HG03064 (cell line): ENCODE results near the gene HCRTR2.
"Not testable (repeated sequence)": the region's sequence is repeated elsewhere in the genome, so short reads cannot be mapped to it uniquely, and the experiment has no call there.

ENCODE experiments used
- ATAC-seq: cut with Tn5 transposase; IDR thresholded peaks from one replicate; pipeline ENCODE4 v1.9.1; 2021; ENCODE audit warnings: low read depth; ENCODE audit not compliant: unreplicated experiment

HCRTR2 gene

GRCh38 chr6:55210952-55211351, 36.6 kb downstream of the HCRTR2 start:
- ATAC-seq, result no peak

- ATAC-seq, result no peak
Measured at GRCh38 chr6:55212156-55212555, 37.8 kb downstream of the HCRTR2 start.

GRCh38 chr6:55220961-55221360, 46.6 kb downstream of the HCRTR2 start:
- ATAC-seq, result no peak

- no peak for ATAC-seq
Measured at GRCh38 chr6:55227862-55228261, 53.5 kb downstream of the HCRTR2 start.

DNA sequence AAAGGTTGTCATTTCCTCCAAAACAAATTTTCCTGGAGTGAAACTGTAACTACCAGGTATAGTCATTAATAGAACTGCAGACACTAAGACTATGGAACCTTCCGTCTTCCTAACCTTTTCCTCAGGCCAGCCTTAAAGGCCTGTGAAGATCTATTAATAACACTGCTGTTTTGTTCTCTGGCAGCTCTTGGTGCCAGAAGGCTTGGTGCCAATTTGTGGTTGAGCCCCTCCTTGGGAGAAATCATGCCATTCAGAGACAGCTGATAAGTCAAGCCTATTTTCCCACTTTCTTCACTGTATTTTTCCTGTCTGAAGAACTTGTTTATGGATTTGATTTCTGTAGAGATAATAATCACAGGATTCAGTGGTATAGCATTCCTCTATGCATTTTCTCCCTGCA, 64.8 kb downstream of the HCRTR2 start:
- no peak for ATAC-seq

DNA sequence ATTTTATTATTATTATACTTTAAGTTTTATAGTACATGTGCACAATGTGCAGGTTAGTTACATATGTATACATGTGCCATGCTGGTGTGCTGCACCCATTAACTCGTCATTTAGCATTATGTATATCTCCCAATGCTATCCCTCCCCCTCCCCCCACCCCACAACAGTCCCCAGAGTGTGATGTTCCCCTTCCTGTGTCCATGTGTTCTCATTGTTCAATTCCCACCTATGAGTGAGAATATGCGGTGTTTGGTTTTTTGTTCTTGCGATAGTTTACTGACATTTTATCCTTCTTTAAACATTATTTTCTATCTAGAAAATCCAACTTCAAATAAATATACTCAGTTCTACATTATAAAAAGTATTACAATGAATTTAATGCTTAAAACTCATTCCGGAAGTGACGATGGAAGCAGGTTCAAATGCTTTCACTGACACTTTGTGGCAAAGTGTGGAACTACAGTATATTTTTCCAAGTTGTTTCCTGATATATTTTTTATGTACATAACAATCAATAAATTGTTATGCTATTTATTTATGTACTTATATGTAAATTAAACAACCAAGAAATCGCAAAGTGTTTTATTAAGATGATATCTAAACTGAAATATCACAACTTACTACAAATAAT, 66.8 kb downstream of the HCRTR2 start:
- not testable (repeated sequence) for ATAC-seq

DNA sequence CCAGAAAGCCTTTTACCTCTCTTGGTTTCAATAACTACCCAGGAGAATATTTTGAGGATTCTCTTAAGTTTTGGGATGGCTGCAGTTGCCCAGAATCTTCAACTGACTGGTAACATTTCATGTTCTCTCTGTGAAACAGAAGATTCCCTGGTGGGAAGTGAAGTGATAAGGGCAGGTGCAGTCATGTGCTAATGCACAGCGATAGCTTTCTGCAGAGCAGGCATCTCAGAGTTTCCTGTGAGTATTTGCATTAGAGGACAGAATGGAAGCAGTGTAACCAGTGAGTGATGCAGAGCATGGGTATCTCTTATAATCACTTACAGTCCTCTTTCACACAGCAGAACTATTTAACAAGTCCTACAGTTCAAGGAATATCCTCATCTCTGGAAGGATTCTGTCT, 76.1 kb downstream of the HCRTR2 start:
- ATAC-seq, result no peak

GRCh38 chr6:55255113-55255512, 80.8 kb downstream of the HCRTR2 start:
- ATAC-seq, result no peak

DNA sequence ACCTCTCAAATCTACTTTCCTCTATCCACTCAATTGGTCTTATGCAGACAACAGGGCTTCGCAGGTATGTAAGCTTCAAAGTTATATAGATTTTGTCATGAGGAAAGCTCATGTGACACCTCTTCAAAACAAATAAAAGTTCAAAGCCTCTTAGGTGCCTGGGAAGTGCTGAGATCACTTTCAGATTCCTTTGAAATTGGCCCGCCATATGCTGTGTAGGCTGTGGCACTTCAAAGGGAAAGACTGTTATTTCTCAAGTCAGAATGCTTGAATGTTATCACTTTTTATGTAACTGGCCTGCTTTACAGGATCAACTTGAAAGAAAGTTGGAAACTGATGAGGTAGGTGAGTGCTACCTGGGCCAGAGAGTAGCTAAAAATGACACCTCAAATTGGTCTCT, 85.9 kb downstream of the HCRTR2 start:
- ATAC-seq, result no peak

GRCh38 chr6:55265409-55266114, 91.2 kb downstream of the HCRTR2 start:
- no peak for ATAC-seq

DNA sequence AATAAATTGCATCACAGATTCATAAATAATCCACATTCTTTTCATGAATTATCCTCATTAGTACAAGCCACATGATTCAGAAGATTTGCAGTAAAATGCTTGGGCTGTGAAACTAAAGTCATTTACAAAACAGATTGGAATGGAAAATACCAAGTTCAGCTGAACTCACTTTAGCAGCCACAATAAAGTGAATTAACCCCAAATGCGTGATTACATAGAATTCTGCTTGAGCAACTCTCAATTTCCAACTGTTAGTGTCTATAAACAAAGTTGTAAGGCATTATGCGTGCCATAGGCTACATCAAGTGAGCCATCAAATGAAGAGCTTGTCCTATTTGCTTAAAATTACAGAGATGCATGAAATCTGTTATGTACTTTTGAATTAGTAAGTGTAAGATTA, 92.6 kb downstream of the HCRTR2 start:
- no peak for ATAC-seq

- ATAC-seq, result no peak
Measured at GRCh38 chr6:55276745-55277530, 102.6 kb downstream of the HCRTR2 start.

GRCh38 chr6:55277646-55278045, 103.3 kb downstream of the HCRTR2 start:
- no peak for ATAC-seq

DNA sequence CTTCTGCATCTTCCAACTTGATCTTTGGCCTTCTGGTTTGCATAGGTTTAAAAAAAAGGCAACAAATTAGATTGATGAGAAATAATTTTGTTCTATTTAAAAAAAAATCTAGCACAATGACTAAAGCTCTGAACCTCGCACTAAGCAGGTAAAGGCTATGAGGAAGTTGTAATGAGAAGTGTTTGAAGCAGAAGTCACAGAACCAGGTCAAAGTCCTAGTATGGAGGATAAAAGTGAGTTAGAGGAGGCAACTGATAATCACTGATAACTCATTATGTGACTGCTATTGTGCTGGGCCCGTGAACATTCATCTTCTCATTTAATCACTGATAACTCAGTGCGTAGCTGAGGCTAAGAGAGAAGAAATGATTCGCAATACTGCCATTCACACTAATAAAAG, 106.9 kb downstream of the HCRTR2 start:
- ATAC-seq, result no peak

GRCh38 chr6:55282115-55282514, 107.8 kb downstream of the HCRTR2 start:
- ATAC-seq, result no peak

DNA sequence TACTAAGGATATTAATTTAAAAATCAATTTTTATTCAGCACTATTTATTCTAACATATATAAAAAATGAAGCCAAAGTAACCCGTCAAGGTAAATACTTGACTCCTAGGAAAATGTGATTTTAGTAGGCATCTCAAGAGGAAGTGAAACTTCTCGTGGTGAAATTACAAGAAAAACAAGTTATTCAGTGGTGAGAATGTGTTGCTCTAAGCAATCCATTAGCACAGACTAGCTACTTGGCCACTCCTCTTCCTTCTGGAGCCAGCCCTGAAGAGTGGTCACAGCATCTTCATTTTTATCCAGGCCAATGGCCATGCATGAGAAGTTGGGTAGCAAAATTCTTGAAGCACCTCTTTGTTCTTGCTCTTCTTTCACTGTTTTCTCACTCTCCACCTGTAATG, 112.5 kb downstream of the HCRTR2 start:
- no peak for ATAC-seq

GRCh38 chr6:55290736-55291135, 116.4 kb downstream of the HCRTR2 start:
- ATAC-seq, result no peak

DNA sequence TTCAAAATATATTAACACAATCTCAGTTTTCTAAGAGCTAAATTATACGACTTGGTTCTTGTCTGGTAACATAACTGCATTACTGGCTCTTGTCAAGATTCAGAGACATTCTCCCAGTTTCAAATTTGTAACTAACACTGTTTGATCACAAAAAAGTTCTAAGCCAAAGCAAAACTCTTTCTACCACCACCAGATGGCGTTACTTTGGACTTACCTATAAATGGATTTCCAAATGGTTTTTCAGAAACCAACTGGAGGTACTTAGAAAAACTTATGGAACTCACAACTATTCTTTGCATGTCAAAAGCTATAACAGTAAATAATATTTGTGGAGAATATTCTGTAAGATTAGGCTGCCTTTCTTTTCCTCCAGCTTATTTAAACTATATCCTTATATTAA, 118.8 kb downstream of the HCRTR2 start:
- no peak for ATAC-seq

GRCh38 chr6:55297214-55297613, 122.9 kb downstream of the HCRTR2 start:
- not testable (repeated sequence) for ATAC-seq

DNA sequence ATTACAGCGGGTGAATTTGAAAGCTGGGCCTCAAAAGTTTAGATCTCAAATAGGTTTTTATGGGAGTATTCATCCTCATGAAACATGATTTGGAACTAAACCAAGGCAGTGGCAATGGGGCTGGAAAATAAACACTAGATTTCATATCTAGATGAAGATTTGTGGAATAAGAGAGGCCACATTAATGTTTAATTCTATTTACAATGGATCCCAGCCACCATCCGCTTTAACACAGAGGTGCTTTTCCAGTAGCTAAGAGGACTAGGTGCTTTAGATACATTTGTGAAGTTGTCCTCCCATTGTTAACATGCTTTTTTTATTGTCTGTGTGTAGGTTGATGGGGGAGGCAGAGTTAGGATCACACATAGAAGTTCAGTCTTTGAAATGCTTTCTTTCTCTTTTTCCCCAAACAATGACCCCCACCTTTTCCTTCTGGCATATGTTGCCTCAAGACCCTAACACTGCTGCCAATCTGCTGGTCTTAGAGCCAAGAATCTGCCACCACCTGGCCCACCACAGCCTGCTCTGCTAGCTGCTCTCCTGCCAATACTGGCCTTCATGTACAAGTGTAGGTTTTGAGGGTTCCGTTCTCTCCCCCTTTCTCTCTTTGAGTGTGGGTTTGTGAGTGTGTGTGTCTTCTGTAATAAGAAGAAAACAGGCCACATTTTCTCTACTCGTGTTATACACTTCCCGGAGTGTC, 125.1 kb downstream of the HCRTR2 start:
- no peak for ATAC-seq

DNA sequence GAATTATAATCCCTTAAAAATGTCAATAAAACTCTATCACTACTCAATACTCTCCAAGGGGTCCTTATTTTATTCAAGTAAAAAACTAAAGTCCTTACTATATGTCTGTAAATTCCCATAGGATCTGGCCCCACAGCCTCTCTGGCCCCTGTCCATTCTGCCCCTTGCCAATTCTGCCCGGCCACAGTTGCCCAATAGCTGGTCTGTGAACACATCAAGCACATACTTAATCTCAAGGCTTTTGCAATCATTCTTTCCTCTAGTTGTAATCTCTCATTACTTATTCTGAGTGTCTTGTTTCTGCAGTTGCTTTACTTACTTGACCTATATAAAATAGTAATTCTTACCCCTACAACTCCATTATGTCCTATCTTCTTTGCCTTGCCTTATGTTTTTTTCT, 130.4 kb downstream of the HCRTR2 start:
- ATAC-seq, result no peak
